Gastrocnemius medialis (tissue), 4 donors: Measurements from ENCODE around the gene CHKA.

ENCODE experiments used
- POLR2A ChIP-seq, 2 donors: fragments of 450-650 bp; IDR thresholded peaks; one replicate each; pipeline ENCODE4 v1.6.1; 2017; ENCODE audit warnings: antibody characterized with exemption in 2 of 2, mild to moderate bottlenecking in 2 of 2, moderate library complexity in 2 of 2
- TF ChIP-seq, protein P1 (sequence below), 5 experiments: fragments of 450-650 bp in 3 of 5; fragments of 200-600 bp in 2 of 5; sonication (generic) in 2 of 5; IDR thresholded peaks in 4 of 5; conservative IDR thresholded peaks in 1 of 5; 1 replicate in 4 of 5; 2 replicates in 1 of 5; pipeline ENCODE4 v1.5.1; 2016 to 2019; ENCODE audit warnings: antibody characterized with exemption in 5 of 5, mild to moderate bottlenecking in 3 of 5, moderate library complexity in 3 of 5

DNA sequence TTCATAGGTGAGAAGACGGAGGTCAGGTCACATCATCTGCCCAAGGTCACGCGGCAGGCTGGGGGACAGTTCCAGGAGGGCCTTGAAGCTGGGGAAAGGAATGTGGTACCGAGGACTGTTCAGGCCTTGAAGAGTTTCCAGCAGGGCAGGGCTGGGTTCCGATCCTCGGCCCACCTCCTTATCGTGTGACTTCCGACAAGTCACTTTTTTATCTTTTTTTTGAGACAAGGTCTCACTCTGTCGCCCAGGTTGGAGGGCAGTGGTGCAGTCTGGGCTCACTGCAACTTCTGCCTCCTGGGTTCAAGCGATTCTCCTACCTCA, 90.1 kb downstream of the CHKA start:
- TF ChIP-seq, protein P1, sequence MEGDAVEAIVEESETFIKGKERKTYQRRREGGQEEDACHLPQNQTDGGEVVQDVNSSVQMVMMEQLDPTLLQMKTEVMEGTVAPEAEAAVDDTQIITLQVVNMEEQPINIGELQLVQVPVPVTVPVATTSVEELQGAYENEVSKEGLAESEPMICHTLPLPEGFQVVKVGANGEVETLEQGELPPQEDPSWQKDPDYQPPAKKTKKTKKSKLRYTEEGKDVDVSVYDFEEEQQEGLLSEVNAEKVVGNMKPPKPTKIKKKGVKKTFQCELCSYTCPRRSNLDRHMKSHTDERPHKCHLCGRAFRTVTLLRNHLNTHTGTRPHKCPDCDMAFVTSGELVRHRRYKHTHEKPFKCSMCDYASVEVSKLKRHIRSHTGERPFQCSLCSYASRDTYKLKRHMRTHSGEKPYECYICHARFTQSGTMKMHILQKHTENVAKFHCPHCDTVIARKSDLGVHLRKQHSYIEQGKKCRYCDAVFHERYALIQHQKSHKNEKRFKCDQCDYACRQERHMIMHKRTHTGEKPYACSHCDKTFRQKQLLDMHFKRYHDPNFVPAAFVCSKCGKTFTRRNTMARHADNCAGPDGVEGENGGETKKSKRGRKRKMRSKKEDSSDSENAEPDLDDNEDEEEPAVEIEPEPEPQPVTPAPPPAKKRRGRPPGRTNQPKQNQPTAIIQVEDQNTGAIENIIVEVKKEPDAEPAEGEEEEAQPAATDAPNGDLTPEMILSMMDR (IDR thresholded peaks at IDR 0.05 in 4 of 5, conservative IDR thresholded peaks at IDR 0.05 in 1 of 5): no peak
- TF ChIP-seq POLR2A (IDR thresholded peaks at IDR 0.05): no peak
